IPS DF 4.7 (cell line): ENCODE data around the gene ATP5F1D.

Experiments used
- DNase-seq: peaks from one replicate; pipeline ENCODE4 v3.0.0-alpha.2; 2013; ENCODE audit warnings: low spot score; ENCODE audit errors: extremely low read depth

The ATP5F1D gene

DNA sequence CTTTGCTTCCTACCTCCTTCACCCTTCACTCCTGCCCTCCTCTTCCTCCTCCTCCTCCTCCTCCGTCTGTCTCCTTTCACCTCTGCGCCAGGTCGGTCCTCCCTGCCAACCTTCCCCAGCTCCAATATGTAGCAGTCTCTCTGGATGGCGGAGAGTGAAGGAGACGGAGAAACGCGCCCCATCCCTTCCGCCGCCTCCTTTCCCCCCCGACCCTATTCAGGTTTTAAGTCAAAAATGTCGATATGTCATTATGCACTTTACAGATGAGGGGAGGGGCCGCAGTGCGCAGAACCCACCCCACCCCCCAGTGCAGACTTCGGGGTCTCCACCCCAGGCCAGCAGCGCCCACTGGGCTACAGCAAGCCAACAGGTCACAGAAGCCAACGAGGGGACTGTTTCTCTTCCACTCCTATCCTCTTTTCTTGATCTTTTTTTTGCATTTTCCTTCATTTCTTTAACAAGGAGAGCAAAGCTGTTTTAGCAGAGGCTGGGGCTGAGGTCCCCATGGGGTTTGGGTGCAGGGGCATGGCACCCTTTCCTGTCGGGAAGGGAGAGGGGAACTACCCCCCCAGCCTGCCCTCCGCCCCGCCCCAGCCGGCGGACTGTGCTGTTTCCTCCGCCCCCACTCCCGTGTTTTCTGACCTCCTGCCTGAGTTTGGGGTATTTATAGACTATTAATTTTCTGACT is 16.1 kb downstream of the ATP5F1D start:
- no peak for DNase-seq

DNA sequence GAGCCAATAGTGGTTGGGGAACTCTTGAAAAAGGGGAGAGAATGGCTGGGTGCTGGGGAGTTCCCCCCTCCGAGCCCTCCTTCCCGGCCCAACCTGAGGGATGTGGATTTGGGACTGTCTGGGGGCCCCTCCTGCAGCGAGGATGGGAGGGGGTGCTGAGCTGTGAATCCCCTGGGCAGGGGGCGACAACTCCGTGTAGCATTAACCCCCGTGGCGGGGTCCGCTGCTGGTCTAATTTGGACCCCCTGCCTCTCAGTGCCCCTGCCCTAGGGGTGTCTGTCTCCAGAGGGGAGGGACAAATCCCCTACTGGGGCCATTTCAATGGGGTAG is 16.6 kb downstream of the ATP5F1D start:
- no peak for DNase-seq

- DNase-seq = no peak
Observed at GRCh38 chr19:1258707-1259205, 17.2 kb downstream of the ATP5F1D start.

- no peak for DNase-seq
Observed at GRCh38 chr19:1259206-1259875, 17.8 kb downstream of the ATP5F1D start.

DNA sequence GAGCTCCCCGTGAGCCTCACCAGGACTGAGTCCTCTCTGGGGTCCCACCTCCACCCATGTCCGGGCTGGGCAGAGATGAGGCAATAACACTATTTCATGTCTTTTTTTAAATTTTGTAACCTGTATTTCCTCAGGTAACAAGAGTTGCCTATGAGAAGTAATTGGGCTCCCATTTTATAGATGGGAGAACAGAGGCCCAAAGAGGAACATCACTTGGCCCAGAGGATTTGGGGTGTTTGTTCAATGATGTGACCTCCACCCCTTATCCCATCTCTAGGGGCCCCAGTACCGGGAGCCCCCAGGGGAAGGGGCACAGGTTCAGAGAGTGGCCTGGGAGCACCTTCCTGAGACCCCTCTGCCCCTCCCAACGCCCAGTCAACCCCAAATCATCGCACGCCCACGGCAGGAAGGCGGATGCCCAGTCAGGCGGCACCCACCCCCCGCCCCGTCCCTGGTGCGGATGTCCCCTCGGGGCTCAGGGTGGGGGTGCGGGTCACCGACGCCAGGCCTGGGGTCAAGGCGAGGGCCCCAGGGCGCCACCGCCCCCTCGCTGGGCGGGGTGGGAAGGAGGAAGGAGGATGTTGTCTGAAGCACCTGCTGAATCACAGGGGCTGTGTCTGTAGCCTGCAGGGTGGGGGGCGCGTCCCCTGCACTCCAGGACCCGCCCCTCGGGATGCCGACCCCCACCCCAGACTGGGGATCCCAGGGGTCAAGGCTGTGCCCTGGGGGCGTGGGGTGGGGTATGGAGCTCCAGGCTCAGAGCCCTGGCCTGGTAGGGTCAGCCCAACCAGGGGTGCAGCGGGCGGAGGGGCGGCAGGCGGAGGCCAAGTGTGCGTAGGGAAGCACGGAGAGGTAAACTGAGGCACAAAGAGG is 18.6 kb downstream of the ATP5F1D start:
- DNase-seq = no peak

- no peak for DNase-seq
Observed at GRCh38 chr19:1260749-1261537, 19.4 kb downstream of the ATP5F1D start.

GRCh38 chr19:1261538-1261797 is 19.9 kb downstream of the ATP5F1D start:
- no peak for DNase-seq

DNA sequence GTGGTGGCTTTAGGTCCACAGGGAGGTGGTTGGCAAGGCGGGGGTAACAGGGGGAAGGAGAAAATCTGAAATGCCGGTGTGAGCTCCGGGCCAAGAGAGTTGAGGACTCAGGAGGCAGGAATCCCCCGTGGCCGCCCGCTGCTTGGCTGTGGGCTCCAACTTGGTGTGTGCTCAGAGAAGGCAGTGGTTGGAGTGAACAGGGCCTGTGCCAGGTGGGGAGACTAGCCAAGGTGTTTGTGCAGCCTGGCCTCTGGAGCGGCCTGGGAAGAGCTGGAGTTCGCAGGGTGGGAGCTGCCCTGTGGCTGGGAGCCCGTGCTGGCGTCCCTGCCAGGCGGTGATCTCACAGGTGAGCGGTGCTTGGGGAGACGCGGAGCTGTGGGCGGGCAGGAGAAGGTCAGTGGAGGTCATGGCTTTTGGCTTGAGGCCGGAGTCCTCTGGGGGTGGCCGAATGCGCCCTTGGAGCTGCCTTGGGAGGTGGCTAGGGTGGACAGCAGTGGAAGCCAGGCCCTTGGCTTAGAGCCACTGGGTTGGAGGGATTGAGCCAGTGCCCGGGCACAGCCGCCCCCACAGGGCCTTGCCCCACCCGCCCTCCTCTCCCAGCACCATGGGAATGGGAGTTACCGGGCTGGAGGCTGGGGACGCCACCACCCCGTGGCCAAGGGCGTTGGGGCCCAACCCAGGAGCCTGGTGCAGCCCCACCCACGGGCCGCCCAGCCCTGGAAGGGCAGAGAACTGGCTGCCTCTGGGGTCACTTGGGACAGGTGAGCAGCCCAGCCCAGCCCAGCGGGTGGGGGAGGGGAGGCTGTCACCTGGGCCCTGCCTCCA is 20.5 kb downstream of the ATP5F1D start:
- DNase-seq = no peak

- no peak for DNase-seq
Observed at GRCh38 chr19:1262623-1263123, 21.1 kb downstream of the ATP5F1D start.

DNA sequence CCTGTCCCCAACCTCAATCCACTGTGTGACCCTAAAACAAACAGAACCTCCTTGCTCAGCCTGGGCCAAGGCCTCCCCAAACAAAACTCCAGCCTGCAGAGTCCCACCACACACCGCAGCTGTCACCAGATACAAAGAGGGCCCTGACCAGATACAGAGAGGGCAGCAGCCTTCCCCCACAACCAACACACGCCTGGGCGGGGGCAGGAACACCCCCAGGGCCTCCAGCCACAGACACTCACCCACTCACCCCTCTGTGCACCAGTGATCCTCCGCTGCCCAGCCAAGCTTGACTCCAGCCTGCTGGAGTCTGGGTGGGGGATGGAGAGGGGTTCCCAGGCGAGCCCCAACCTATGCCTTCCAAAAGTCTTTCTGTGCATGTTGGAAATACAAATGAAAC is 21.6 kb downstream of the ATP5F1D start:
- no peak for DNase-seq

- no peak for DNase-seq
Observed at GRCh38 chr19:1264801-1265614, 23.5 kb downstream of the ATP5F1D start.

- DNase-seq = no peak
Observed at GRCh38 chr19:1265615-1266128, 24.1 kb downstream of the ATP5F1D start.

- no peak for DNase-seq
Observed at GRCh38 chr19:1266129-1266915, 24.8 kb downstream of the ATP5F1D start.

- DNase-seq = no peak
Observed at GRCh38 chr19:1266916-1267476, 25.4 kb downstream of the ATP5F1D start.

DNA sequence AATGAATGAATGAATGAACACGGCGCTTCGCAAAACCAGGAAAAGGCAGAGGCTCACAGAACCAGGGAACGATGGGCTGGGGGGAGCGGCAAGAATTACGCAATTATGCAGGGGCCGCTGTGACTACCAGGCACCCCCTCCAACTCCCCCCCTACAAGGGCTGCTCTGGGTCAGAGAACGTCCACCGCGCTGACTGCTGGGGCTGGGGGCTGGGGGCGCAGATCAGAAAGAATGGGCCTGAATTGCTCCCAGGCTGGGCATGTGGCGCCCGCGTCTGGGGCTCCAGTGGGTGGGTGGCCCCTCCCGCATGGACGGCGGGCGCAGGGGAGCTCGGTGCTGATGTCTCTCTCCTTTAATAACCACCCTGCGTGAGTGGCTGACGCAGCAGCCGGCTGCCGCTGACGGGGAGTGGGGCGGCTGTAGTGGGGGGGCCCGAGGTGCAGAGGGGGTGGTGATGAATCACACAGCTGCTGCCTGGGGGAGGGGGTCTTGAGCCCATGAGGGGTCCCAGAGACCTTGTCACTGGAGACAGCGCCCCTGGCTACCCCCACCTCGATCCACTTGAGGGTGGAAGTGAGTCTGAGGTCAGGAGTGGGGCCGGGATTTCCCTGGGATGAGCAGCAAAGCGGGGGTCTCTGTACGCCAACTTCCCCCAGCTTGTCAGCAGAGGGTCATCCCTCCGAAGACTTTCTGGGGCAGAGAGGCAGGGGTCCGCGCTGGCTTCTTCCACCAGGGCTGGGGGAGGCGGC is 26.1 kb downstream of the ATP5F1D start:
- DNase-seq = no peak

GRCh38 chr19:1268226-1269064 is 26.9 kb downstream of the ATP5F1D start:
- no peak for DNase-seq

- no peak for DNase-seq
Observed at GRCh38 chr19:1269065-1269477, 27.5 kb downstream of the ATP5F1D start, which contains the start of gene CIRBP. TSS of gene CIRBP (plus strand) at chr19:1269332. CDS start at chr19:1270934, 1,602 bp downstream.
